MM.1S (cell line): ENCODE data around the gene ADARB2.

Source experiments
- DNase-seq: peaks from one replicate; pipeline ENCODE4 v3.0.0-alpha.2; 2015
- H2AFZ ChIP-seq: fragments of 300-600 bp; sonication (generic); 2 replicates; pipeline ENCODE4 v1.6.0; 2016; ENCODE audit warnings: antibody characterized with exemption, low read length
- H3F3A ChIP-seq: fragments of 300-600 bp; sonication (generic); 2 replicates; pipeline ENCODE4 v1.6.1; 2016; ENCODE audit warnings: mild to moderate bottlenecking, antibody characterized with exemption, low read length, moderate library complexity, mixed read lengths; ENCODE audit not compliant: insufficient read depth
- H3K27ac ChIP-seq: fragments of 300-600 bp; sonication (generic); 2 replicates; pipeline ENCODE4 v1.5.1; 2016; ENCODE audit warnings: mild to moderate bottlenecking, low read length
- H3K27me3 ChIP-seq: fragments of 300-600 bp; sonication (generic); replicated peaks from 2 replicates; pipeline ENCODE4 v1.6.0; 2016; ENCODE audit warnings: low read length; ENCODE audit not compliant: insufficient read depth
- H3K36me3 ChIP-seq: fragments of 300-600 bp; sonication (generic); replicated peaks from 2 replicates; pipeline ENCODE4 v1.6.1; 2016; ENCODE audit warnings: mild to moderate bottlenecking, low read length, mixed read lengths; ENCODE audit not compliant: insufficient read depth
- H3K4me1 ChIP-seq: fragments of 300-600 bp; sonication (generic); 2 replicates; pipeline ENCODE4 v1.6.1; 2016; ENCODE audit warnings: low read length, mixed read lengths
- H3K4me2 ChIP-seq: fragments of 300-600 bp; sonication (generic); 2 replicates; pipeline ENCODE4 v1.6.0; 2016; ENCODE audit warnings: low read depth, low read length
- H3K4me3 ChIP-seq: fragments of 300-600 bp; sonication (generic); 2 replicates; pipeline ENCODE4 v1.5.1; 2016; ENCODE audit warnings: low read length, mixed read lengths
- H3K79me2 ChIP-seq: fragments of 300-600 bp; sonication (generic); 2 replicates; pipeline ENCODE4 v1.6.1; 2016; ENCODE audit warnings: mixed run types, low read length, mixed read lengths
- H3K9ac ChIP-seq: fragments of 300-600 bp; sonication (generic); 2 replicates; pipeline ENCODE4 v1.6.1; 2016; ENCODE audit warnings: low read length, mixed read lengths
- H3K9me2 ChIP-seq: fragments of 300-600 bp; sonication (generic); replicated peaks from 2 replicates; pipeline ENCODE4 v1.6.1; 2016; ENCODE audit warnings: mild to moderate bottlenecking, low read length, mixed read lengths; ENCODE audit not compliant: insufficient read depth
- H3K9me3 ChIP-seq: fragments of 300-600 bp; sonication (generic); replicated peaks from 2 replicates; pipeline ENCODE4 v1.6.1; 2016; ENCODE audit warnings: mild to moderate bottlenecking, low read length, mixed read lengths; ENCODE audit not compliant: insufficient read depth
- H4K20me1 ChIP-seq: fragments of 300-600 bp; sonication (generic); 2 replicates; pipeline ENCODE4 v1.6.1; 2016; ENCODE audit warnings: mild to moderate bottlenecking, low read length, moderate library complexity, mixed read lengths; ENCODE audit not compliant: insufficient read depth
- CTCF ChIP-seq: fragments of 300-600 bp; sonication (generic); IDR thresholded peaks from 2 replicates; pipeline ENCODE4 v1.5.1; 2016; ENCODE audit warnings: antibody characterized with exemption, low read length, mixed read lengths
- EZH2 ChIP-seq: fragments of 300-600 bp; sonication (generic); optimal IDR thresholded peaks from 2 replicates; pipeline ENCODE3; 2017; ENCODE audit warnings: low read depth, mild to moderate bottlenecking, antibody characterized with exemption, low read length, mixed read lengths
- EZH2phosphoT487 ChIP-seq: fragments of 300-600 bp; sonication (generic); IDR thresholded peaks from 2 replicates; pipeline ENCODE4 v1.6.1; 2018; ENCODE audit warnings: antibody characterized with exemption, low read length

The ADARB2 gene

GRCh38 chr10:1324903-1325302 is 412.4 kb downstream of the ADARB2 start:
- Histone ChIP-seq H3K79me2 (no peaks in the 10 kb centered on the region), H2AFZ (no peak overlapping the region), H3K4me3 (no peak overlapping the region), H3K27me3 (no peaks in the 10 kb centered on the region), H3K9me3 (no peaks in the 10 kb centered on the region), H4K20me1 (no peaks in the 10 kb centered on the region), H3K36me3 (no peaks in the 10 kb centered on the region), H3F3A (no peaks in the 10 kb centered on the region), H3K4me1 (no peaks in the 10 kb centered on the region), H3K9ac (no peak overlapping the region), H3K9me2 (no peaks in the 10 kb centered on the region), H3K27ac (no peak overlapping the region), H3K4me2 (no peak overlapping the region)
- no peak for DNase-seq
- TF ChIP-seq EZH2 = no peak
- no peak for TF ChIP-seq EZH2phosphoT487
- no peak for TF ChIP-seq CTCF

GRCh38 chr10:1323951-1324350 is 413.4 kb downstream of the ADARB2 start:
- Histone ChIP-seq H3K36me3 (no peaks in the 10 kb centered on the region), H3K27me3 (no peaks in the 10 kb centered on the region), H3K4me3 (no peak overlapping the region), H3K9me3 (no peaks in the 10 kb centered on the region), H4K20me1 (no peaks in the 10 kb centered on the region), H3K79me2 (no peaks in the 10 kb centered on the region), H3K4me1 (no peaks in the 10 kb centered on the region), H3K4me2 (no peak overlapping the region), H3K9me2 (no peaks in the 10 kb centered on the region), H2AFZ (no peak overlapping the region), H3F3A (no peaks in the 10 kb centered on the region), H3K27ac (no peak overlapping the region), H3K9ac (no peak overlapping the region)
- DNase-seq = no peak
- TF ChIP-seq CTCF = no peak
- TF ChIP-seq EZH2 = no peak
- TF ChIP-seq EZH2phosphoT487 = no peak

GRCh38 chr10:1320739-1321320 is 416.5 kb downstream of the ADARB2 start:
- no peak overlapping the region for H3K9ac ChIP-seq
- H3K27ac ChIP-seq = no peak overlapping the region
- no peaks in the 10 kb centered on the region for H3K36me3 ChIP-seq
- no peaks in the 10 kb centered on the region for H3K9me2 ChIP-seq
- TF ChIP-seq CTCF (no peak), EZH2phosphoT487 (no peak), EZH2 (no peak)
- no peaks in the 10 kb centered on the region for H3F3A ChIP-seq
- H3K4me3 ChIP-seq = no peak overlapping the region
- H3K4me2 ChIP-seq = no peak overlapping the region
- no peaks in the 10 kb centered on the region for H3K27me3 ChIP-seq
- no peak overlapping the region for H2AFZ ChIP-seq
- H4K20me1 ChIP-seq = no peaks in the 10 kb centered on the region
- DNase-seq = no peak
- H3K79me2 ChIP-seq = no peaks in the 10 kb centered on the region
- no peaks in the 10 kb centered on the region for H3K4me1 ChIP-seq
- H3K9me3 ChIP-seq = no peaks in the 10 kb centered on the region
